ENCODE data around the gene IFT27. TPM values are rescaled to one million over a fixed set of nuclear protein-coding genes. Genes with fewer than 3 reads are reported as not detected.

The IFT27 gene
- polyA plus RNA-seq, 1 donor from 2014 or later: 111 TPM

- TF ChIP-seq CTCF (IDR thresholded peaks at IDR 0.05; ENCODE audit: poor library complexity, severe bottlenecking) (no peak), SMC3 (conservative IDR thresholded peaks at IDR 0.05; ENCODE audit: poor library complexity) (no peak), EP300 (conservative IDR thresholded peaks at IDR 0.05; ENCODE audit: poor library complexity, severe bottlenecking) (no peak)
Measured at GRCh38 chr22:36724836-36725235, 51.1 kb downstream of the IFT27 start (continued).

GRCh38 chr22:36722055-36722454, 53.9 kb downstream of the IFT27 start:
- no peak overlapping the region for H3K9ac ChIP-seq (ENCODE audit: low read length)
- no peak overlapping the region for H3K27ac ChIP-seq (ENCODE audit: low read length)
- no peaks in the 10 kb centered on the region for H4K20me1 ChIP-seq (ENCODE audit: insufficient read depth)
- no peaks in the 10 kb centered on the region for H3F3A ChIP-seq (ENCODE audit: insufficient read depth, low read length, poor library complexity, severe bottlenecking)
- H3K9me3 ChIP-seq (ENCODE audit: low read length): no peaks in the 10 kb centered on the region
- H3K9me2 ChIP-seq (ENCODE audit: insufficient read depth, low read length): no peaks in the 10 kb centered on the region
- TF ChIP-seq TAF1 (IDR thresholded peaks at IDR 0.05; ENCODE audit: low read depth) (no peak), SMC3 (conservative IDR thresholded peaks at IDR 0.05; ENCODE audit: poor library complexity) (no peak), RAD21 (conservative IDR thresholded peaks at IDR 0.05) (no peak), POLR2AphosphoS5 (IDR thresholded peaks at IDR 0.05) (no peak), REST (IDR thresholded peaks at IDR 0.05; ENCODE audit: borderline replicate concordance) (no peak), MXI1 (conservative IDR thresholded peaks at IDR 0.05; ENCODE audit: poor library complexity, severe bottlenecking) (no peak), EP300 (conservative IDR thresholded peaks at IDR 0.05; ENCODE audit: poor library complexity, severe bottlenecking) (no peak), CTCF (IDR thresholded peaks at IDR 0.05; ENCODE audit: poor library complexity, severe bottlenecking) (no peak), EZH2 (IDR thresholded peaks at IDR 0.05; ENCODE audit: borderline replicate concordance, insufficient read depth, low read length, poor library complexity, severe bottlenecking) (no peak)
- H3K4me2 ChIP-seq (ENCODE audit: low read length): no peak overlapping the region
- H3K27me3 ChIP-seq (ENCODE audit: insufficient read depth, low read depth, low read length): peaks cover 3% of the 10 kb centered on the region
- no peaks in the 10 kb centered on the region for H3K79me2 ChIP-seq (replicated peaks; ENCODE audit: insufficient read depth, low read length)
- H2AFZ ChIP-seq (ENCODE audit: low read depth, low read length): no peak overlapping the region
- no peaks in the 10 kb centered on the region for H3K36me3 ChIP-seq (ENCODE audit: insufficient read depth, low read length)
- H3K4me3 ChIP-seq (ENCODE audit: low read length): no peak overlapping the region
